ENCODE results near the gene CCDC152.

The CCDC152 gene

DNA sequence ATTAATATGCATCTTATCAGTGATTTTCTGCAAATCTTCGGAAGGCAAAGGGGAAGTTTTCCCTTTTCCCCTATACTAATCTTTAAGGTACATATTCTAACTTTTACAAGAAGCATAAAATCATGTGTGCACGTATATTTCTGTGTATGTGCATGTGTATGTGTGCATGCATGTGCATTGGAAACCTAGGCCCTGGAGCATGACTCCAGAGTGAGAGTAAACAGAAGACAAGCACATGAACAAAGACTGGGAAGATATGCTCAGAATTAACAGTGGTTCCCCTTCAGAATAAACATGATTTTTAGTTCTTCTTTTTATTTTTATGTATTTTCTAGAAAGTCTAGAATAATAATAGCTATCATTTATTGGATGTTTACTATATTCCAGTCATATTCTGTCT, 65.9 kb downstream of the CCDC152 start:
- H3K4me3 ChIP-seq (ENCODE audit: low read depth in 1 of 2, low read length in 2 of 2), result no peak overlapping the region

DNA sequence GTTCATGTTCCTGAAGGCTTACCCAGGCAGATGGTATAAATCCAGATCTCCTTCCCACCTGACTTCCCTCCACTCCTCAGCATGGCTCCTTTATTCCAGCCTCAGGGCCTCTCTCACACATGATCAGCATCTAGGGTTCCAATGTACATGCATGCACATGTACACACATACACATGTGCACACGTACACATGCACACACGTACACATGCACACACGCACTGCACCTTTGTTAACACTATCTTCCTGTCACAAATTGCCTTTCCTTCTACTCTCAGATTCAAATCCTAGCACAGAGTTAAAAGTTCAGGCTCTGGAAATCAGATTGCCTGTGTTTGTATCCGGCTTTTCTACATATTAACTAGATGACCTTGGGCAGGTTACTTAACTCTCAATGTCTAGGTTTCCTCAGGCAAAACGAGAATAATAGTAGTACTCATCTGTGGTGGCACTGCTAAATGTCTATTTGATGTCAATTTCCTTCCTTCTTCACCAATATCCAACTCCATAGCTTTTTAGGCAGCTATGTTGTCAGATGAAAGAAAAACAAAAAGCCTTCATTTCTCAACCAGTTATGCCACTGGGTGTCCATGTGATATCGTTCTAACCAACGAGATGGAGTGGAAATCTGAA, 67.8 kb downstream of the CCDC152 start:
- Histone ChIP-seq H3K36me3 (ENCODE audit: control insufficient read depth in 1 of 2, insufficient read depth in 2 of 2, low read length in 2 of 2) (no peaks in the 10 kb centered on the region), H3K9me3 (ENCODE audit: control insufficient read depth in 1 of 2, low read length in 2 of 2) (no peaks in the 10 kb centered on the region), H3K4me3 (ENCODE audit: low read depth in 1 of 2, low read length in 2 of 2) (no peak overlapping the region), H3K27me3 (ENCODE audit: low read depth, low read length) (no peaks in the 10 kb centered on the region), H3K4me1 (ENCODE audit: control insufficient read depth in 1 of 2, insufficient read depth in 2 of 2, low read length in 2 of 2) (peaks cover 0 to 10% of the 10 kb centered on the region in 2 donors), H3K27ac (ENCODE audit: low read length) (no peak overlapping the region)

More for the DNA sequence above, 65.9 kb downstream of the CCDC152 start:
- no peak overlapping the region for H3K27ac ChIP-seq (ENCODE audit: low read length)
- peaks cover 0 to 6% of the 10 kb centered on the region in 2 donors for H3K4me1 ChIP-seq (ENCODE audit: control insufficient read depth in 1 of 2, insufficient read depth in 2 of 2, low read length in 2 of 2)
- no peaks in the 10 kb centered on the region for H3K27me3 ChIP-seq (ENCODE audit: low read depth, low read length)
- H3K9me3 ChIP-seq (ENCODE audit: control insufficient read depth in 1 of 2, low read length in 2 of 2), result no peaks in the 10 kb centered on the region
- H3K36me3 ChIP-seq (ENCODE audit: control insufficient read depth in 1 of 2, insufficient read depth in 2 of 2, low read length in 2 of 2), result no peaks in the 10 kb centered on the region

DNA sequence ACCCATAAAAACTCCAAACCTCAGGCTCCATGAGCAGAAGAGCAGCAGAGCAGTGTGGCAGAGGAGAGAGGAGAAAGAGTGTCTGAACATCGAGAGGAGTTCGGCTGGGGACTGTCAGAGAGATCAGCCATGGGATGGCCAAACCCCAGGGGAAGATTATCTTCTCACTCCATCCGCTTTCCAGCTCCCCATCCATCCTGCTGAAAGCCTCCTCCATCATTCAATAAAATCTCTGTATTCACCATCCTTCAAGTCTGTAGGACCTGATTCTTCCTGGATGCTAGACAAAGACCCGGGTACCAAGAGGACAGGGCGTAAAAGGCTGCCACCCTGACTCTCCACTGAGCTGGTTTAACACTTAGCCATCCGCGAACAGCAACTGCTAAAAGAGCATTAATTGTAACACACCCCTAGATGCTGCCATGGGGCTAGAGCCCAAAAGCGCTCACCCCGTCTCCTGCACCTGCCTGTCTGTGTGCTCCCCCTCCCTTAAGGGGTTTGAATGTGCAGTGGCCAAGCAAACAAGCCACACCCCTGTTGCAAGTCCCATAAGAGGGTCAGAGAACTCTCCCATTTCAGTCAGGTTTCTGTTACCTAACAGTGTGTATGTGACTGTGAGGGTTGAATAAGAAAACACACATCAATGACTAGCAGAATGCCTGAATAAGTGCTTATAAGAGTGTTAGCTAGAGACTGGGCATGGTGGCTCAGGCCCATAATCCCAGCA, 69.0 kb downstream of the CCDC152 start:
- H3K36me3 ChIP-seq (ENCODE audit: control insufficient read depth in 1 of 2, insufficient read depth in 2 of 2, low read length in 2 of 2), result no peaks in the 10 kb centered on the region
- peaks cover 0 to 10% of the 10 kb centered on the region in 2 donors for H3K4me1 ChIP-seq (ENCODE audit: control insufficient read depth in 1 of 2, insufficient read depth in 2 of 2, low read length in 2 of 2)
- no peaks in the 10 kb centered on the region for H3K9me3 ChIP-seq (ENCODE audit: control insufficient read depth in 1 of 2, low read length in 2 of 2)
- no peaks in the 10 kb centered on the region for H3K27me3 ChIP-seq (ENCODE audit: low read depth, low read length)
- no peak overlapping the region for H3K4me3 ChIP-seq (ENCODE audit: low read depth in 1 of 2, low read length in 2 of 2)
- no peak overlapping the region for H3K27ac ChIP-seq (ENCODE audit: low read length)

DNA sequence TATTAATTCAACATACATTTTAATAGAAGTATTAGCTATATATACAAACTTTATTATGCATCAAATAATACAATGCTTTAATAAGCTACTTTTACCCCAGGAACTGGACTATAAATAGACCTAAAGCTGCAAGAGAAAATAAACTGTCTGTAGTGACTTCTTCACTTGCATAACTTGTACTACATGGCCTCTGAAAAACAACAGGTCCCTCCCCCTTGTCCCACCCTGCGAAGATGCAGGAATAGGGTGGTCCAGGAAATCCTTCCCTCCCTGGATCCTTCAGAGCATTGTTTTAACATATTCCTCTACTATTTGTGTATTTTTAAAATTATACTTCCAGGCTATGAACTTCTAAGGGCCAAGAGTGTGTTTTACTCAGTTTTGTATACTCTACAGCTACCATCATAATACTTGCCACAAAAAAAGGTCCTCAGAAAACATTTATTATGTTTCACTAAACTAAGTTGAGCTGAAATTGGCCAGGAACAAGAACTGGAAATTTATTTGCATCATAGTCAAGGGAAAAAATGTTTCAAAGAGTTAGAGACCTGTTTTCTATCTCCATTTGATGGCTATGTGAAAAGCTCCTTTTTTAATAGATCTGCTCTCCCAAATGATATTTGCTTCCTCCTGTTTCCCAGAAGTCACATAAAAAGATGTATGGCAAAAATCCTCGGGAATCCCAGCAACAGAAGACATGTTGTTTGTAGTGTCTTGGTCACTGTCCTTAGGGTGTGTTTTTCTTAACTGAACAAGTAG, 70.3 kb downstream of the CCDC152 start:
- Histone ChIP-seq H3K4me1 (ENCODE audit: control insufficient read depth in 1 of 2, insufficient read depth in 2 of 2, low read length in 2 of 2) (peaks cover 0 to 10% of the 10 kb centered on the region in 2 donors), H3K27me3 (ENCODE audit: low read depth, low read length) (no peaks in the 10 kb centered on the region), H3K4me3 (ENCODE audit: low read depth in 1 of 2, low read length in 2 of 2) (no peak overlapping the region), H3K27ac (ENCODE audit: low read length) (no peak overlapping the region), H3K9me3 (ENCODE audit: control insufficient read depth in 1 of 2, low read length in 2 of 2) (no peaks in the 10 kb centered on the region), H3K36me3 (ENCODE audit: control insufficient read depth in 1 of 2, insufficient read depth in 2 of 2, low read length in 2 of 2) (no peaks in the 10 kb centered on the region)

DNA sequence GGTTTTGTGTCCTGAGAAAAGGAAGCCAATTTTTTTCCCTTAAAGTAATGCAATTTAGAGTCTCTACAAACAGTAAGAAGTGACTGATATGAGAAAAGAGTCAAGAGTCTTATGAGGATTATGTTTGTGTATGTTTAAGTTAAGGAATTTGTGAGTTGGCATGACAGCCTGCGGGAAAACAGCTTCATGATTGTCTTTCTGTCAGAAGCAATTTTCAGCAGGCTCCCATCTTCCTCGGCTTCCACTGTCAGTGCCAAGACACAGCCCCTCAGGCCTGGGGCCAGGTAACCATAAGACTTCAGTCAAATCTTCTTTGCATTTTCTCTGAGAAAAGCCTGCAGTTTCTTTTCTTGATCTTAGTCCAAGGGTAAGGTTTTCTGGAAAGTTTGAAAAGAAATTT, 72.1 kb downstream of the CCDC152 start:
- Histone ChIP-seq H3K27ac (ENCODE audit: low read length) (no peak overlapping the region), H3K27me3 (ENCODE audit: low read depth, low read length) (no peaks in the 10 kb centered on the region), H3K4me3 (ENCODE audit: low read depth in 1 of 2, low read length in 2 of 2) (no peak overlapping the region), H3K9me3 (ENCODE audit: control insufficient read depth in 1 of 2, low read length in 2 of 2) (no peaks in the 10 kb centered on the region), H3K4me1 (ENCODE audit: control insufficient read depth in 1 of 2, insufficient read depth in 2 of 2, low read length in 2 of 2) (peaks cover 0 to 10% of the 10 kb centered on the region in 2 donors), H3K36me3 (ENCODE audit: control insufficient read depth in 1 of 2, insufficient read depth in 2 of 2, low read length in 2 of 2) (no peaks in the 10 kb centered on the region)

DNA sequence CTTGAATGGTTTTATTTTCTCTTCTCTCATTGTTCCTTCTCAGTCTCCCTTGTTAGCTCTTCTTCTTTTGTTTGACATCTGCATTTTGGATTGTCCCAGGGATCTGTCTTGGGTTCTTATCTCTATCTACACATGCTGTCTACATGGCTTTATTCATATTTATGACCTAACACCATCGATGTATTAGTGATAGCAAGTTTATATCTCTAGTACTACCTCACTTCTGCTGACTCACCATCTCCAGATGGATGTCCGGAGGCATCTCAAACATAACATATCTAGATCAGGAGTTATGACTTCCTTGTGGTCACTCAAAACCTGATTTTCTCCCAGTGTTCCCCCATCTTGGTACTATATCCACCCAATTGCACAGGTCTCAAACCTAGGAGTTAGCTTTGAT, 74.3 kb downstream of the CCDC152 start:
- peaks cover 0 to 10% of the 10 kb centered on the region in 2 donors for H3K4me1 ChIP-seq (ENCODE audit: control insufficient read depth in 1 of 2, insufficient read depth in 2 of 2, low read length in 2 of 2)
- no peaks in the 10 kb centered on the region for H3K9me3 ChIP-seq (ENCODE audit: control insufficient read depth in 1 of 2, low read length in 2 of 2)
- no peaks in the 10 kb centered on the region for H3K27me3 ChIP-seq (ENCODE audit: low read depth, low read length)
- no peak overlapping the region for H3K4me3 ChIP-seq (ENCODE audit: low read depth in 1 of 2, low read length in 2 of 2)
- H3K27ac ChIP-seq (ENCODE audit: low read length), result no peak overlapping the region
- no peaks in the 10 kb centered on the region for H3K36me3 ChIP-seq (ENCODE audit: control insufficient read depth in 1 of 2, insufficient read depth in 2 of 2, low read length in 2 of 2)

DNA sequence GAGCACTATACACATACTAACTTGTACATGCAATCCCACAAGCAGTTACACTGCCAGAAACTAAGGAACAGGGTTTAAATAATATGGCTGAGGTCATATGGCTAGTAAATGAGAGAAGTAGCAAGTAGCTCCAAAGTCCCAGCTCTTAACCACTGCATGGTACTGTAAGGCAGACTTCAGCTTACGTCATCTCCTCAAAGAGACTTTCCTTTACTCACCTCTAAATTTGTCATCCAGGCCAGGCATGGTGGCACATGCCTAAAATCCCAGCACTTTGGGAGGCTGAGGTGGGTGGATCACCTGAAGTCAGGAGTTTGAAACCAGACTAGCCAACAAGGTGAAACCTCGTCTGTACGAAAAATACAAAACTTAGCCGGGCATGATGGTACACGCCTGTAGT, 75.4 kb downstream of the CCDC152 start:
- no peaks in the 10 kb centered on the region for H3K36me3 ChIP-seq (ENCODE audit: control insufficient read depth in 1 of 2, insufficient read depth in 2 of 2, low read length in 2 of 2)
- no peak overlapping the region for H3K27ac ChIP-seq (ENCODE audit: low read length)
- no peak overlapping the region for H3K4me3 ChIP-seq (ENCODE audit: low read depth in 1 of 2, low read length in 2 of 2)
- no peaks in the 10 kb centered on the region for H3K27me3 ChIP-seq (ENCODE audit: low read depth, low read length)
- H3K4me1 ChIP-seq (ENCODE audit: control insufficient read depth in 1 of 2, insufficient read depth in 2 of 2, low read length in 2 of 2), result peaks cover 0 to 7% of the 10 kb centered on the region in 2 donors
- no peaks in the 10 kb centered on the region for H3K9me3 ChIP-seq (ENCODE audit: control insufficient read depth in 1 of 2, low read length in 2 of 2)

DNA sequence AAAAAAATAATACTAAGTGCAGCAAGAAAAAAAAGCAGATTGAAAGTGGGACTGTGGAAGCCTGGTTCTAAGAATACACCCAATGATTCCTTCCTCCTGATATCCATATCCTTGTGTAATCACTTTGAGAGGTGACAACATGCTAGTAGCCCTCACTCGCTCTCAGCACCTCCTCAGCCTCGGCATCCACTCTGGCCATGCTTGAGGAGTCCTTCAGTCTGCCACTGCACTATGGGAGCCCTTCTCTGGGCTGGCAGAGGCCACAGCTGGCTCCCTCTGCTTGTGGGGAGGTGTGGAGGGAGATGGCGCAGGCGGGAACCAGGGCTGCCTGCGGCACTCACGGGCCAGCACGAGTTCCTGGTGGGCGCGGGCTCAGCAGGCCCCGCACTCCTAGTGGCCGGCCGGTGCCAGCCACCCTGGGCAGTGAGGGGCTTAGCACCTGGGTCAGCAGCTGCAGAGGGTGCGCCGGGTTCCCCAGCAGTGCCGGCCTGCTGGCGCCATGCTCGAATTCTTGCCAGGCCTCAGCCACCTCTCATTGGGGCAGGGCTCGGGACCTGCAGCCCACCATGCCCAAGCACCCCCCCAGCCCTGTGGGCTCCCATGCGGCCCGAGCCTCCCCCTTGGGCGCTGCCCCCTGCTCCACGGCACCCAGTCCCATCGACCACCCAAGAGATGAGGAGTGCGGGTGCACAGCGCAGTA, 79.6 kb downstream of the CCDC152 start:
- Histone ChIP-seq H3K27me3 (ENCODE audit: low read depth, low read length) (no peaks in the 10 kb centered on the region), H3K4me1 (ENCODE audit: control insufficient read depth in 1 of 2, insufficient read depth in 2 of 2, low read length in 2 of 2) (peaks cover 0 to 7% of the 10 kb centered on the region in 2 donors), H3K4me3 (ENCODE audit: low read depth in 1 of 2, low read length in 2 of 2) (no peak overlapping the region), H3K36me3 (ENCODE audit: control insufficient read depth in 1 of 2, insufficient read depth in 2 of 2, low read length in 2 of 2) (no peaks in the 10 kb centered on the region), H3K27ac (ENCODE audit: low read length) (no peak overlapping the region), H3K9me3 (ENCODE audit: control insufficient read depth in 1 of 2, low read length in 2 of 2) (no peaks in the 10 kb centered on the region)

DNA sequence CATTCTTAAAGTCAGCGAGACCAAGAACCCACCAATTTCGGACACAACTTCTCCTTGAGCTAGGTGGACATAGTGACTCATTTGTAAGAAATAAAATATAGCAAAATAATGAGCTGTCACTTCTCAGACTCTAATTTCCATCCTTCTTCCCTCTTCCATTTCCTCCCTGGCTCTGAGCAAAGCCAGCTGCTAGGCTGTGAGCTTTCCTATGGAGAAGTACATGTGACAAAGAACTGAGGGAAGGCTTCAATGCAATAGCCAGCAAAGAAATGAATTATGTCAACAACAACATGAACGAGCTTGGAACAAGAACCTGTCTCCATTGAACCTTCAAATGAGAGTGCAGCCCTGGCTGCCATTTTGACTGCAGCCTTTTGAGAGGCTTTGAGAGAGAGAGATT, 81.0 kb downstream of the CCDC152 start:
- Histone ChIP-seq H3K27me3 (ENCODE audit: low read depth, low read length) (no peaks in the 10 kb centered on the region), H3K36me3 (ENCODE audit: control insufficient read depth in 1 of 2, insufficient read depth in 2 of 2, low read length in 2 of 2) (no peaks in the 10 kb centered on the region), H3K9me3 (ENCODE audit: control insufficient read depth in 1 of 2, low read length in 2 of 2) (no peaks in the 10 kb centered on the region), H3K4me3 (ENCODE audit: low read depth in 1 of 2, low read length in 2 of 2) (no peak overlapping the region), H3K4me1 (ENCODE audit: control insufficient read depth in 1 of 2, insufficient read depth in 2 of 2, low read length in 2 of 2) (peaks cover under 1 to 7% of the 10 kb centered on the region in 2 donors), H3K27ac (ENCODE audit: low read length) (no peak overlapping the region)

DNA sequence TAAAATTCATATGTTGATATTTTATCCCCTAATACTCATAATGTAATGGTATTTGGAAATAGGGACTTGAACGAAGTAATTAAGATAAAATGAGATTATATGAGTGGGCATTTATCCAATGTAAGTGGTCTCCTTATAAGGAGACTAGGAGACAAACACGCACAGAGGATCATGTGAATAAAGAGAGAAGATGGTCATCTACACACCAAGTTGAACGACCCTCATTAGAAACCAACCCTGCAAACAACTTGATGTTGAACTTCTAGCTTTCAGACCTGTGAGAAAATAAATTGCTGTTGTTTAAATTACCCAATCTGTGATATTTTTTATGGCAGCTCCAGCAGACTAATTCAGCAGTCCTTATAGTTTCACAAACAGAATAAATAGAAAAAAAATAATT, 82.6 kb downstream of the CCDC152 start:
- no peaks in the 10 kb centered on the region for H3K27me3 ChIP-seq (ENCODE audit: low read depth, low read length)
- H3K9me3 ChIP-seq (ENCODE audit: control insufficient read depth in 1 of 2, low read length in 2 of 2), result no peaks in the 10 kb centered on the region
- H3K4me3 ChIP-seq (ENCODE audit: low read depth in 1 of 2, low read length in 2 of 2), result no peak overlapping the region
- peaks cover 3 to 7% of the 10 kb centered on the region in 2 donors for H3K4me1 ChIP-seq (ENCODE audit: control insufficient read depth in 1 of 2, insufficient read depth in 2 of 2, low read length in 2 of 2)
- no peaks in the 10 kb centered on the region for H3K36me3 ChIP-seq (ENCODE audit: control insufficient read depth in 1 of 2, insufficient read depth in 2 of 2, low read length in 2 of 2)
- no peak overlapping the region for H3K27ac ChIP-seq (ENCODE audit: low read length)

DNA sequence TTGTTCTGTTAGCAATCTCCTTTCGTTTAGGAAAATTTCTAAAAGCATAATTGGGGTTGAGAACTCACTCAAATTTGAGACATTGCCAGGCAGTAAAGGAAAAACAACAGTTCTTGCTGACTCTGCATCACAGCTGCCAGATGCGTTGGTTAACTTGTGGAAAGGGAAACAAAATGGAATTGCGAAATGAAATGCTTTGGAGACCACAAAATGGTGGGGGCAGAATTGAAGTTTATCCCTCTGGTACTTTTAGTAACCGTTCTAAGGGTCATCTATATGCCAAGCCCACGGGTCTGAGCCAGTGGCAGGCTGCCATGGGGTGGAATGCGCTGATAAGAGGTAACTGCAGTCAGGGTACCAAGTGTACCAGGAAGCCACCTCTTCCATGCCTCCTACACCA, 83.7 kb downstream of the CCDC152 start:
- Histone ChIP-seq H3K27me3 (ENCODE audit: low read depth, low read length) (no peaks in the 10 kb centered on the region), H3K9me3 (ENCODE audit: control insufficient read depth in 1 of 2, low read length in 2 of 2) (no peaks in the 10 kb centered on the region), H3K27ac (ENCODE audit: low read length) (peak overlapping the region; percentile 35), H3K36me3 (ENCODE audit: control insufficient read depth in 1 of 2, insufficient read depth in 2 of 2, low read length in 2 of 2) (no peaks in the 10 kb centered on the region), H3K4me1 (ENCODE audit: control insufficient read depth in 1 of 2, insufficient read depth in 2 of 2, low read length in 2 of 2) (peaks cover 3 to 7% of the 10 kb centered on the region in 2 donors), H3K4me3 (ENCODE audit: low read depth in 1 of 2, low read length in 2 of 2) (no peak overlapping the region)

Data from muscle layer of duodenum (tissue), 2 donors.